Measurements from ENCODE around the gene ZNF135. TPM values are rescaled to one million over a fixed set of nuclear protein-coding genes. Genes with fewer than 3 reads are reported as not detected.

The ZNF135 gene
- total and polyA plus RNA-seq, 2 experiments from 2014 or later = 4.3 to 7.4 TPM

GRCh38 chr19:58053480-58054156 is 5.5 kb upstream of the ZNF135 start:
- Histone ChIP-seq H3K4me2 (no peak overlapping the region), H3K27me3 (no peaks in the 10 kb centered on the region), H3K36me3 (replicated peaks; ENCODE audit: insufficient read depth, low read depth) (no peaks in the 10 kb centered on the region), H3K79me2 (no peaks in the 10 kb centered on the region), H3K9me2 (replicated peaks; ENCODE audit: insufficient read depth) (no peaks in the 10 kb centered on the region), H3K4me1 (ENCODE audit: insufficient read depth) (peaks cover 3% of the 10 kb centered on the region), H3K27ac (no peak overlapping the region), H4K20me1 (ENCODE audit: insufficient read depth, poor library complexity, severe bottlenecking) (no peaks in the 10 kb centered on the region), H3K4me3 (no peak overlapping the region), H3K9me3 (ENCODE audit: low read depth) (peaks cover 6% of the 10 kb centered on the region), H2AFZ (no peak overlapping the region)
- WGBS (ENCODE audit: low lambda C conversion rate, missing lambda C conversion rate) = 92% methylated on average over 29 of the region's 30 CpGs
- TF ChIP-seq EZH2 (IDR thresholded peaks at IDR 0.05; ENCODE audit: borderline replicate concordance) (no peak), CTCF (IDR thresholded peaks at IDR 0.05; ENCODE audit: poor library complexity) (no peak), EZH2phosphoT487 (IDR thresholded peaks at IDR 0.05; ENCODE audit: low read depth, severe bottlenecking, unreplicated experiment) (no peak)
- DNase-seq (ENCODE audit: low spot score) = no peak

GRCh38 chr19:58054901-58055874 is 3.9 kb upstream of the ZNF135 start:
- WGBS (ENCODE audit: low lambda C conversion rate, missing lambda C conversion rate) = 81% methylated on average over 32 of the region's 37 CpGs
- H3K27me3 ChIP-seq = no peaks in the 10 kb centered on the region
- peaks cover 12% of the 10 kb centered on the region for H3K9me3 ChIP-seq (ENCODE audit: low read depth)
- no peak overlapping the region for H3K4me3 ChIP-seq
- DNase-seq (ENCODE audit: low spot score) = no peak
- no peaks in the 10 kb centered on the region for H3K9me2 ChIP-seq (replicated peaks; ENCODE audit: insufficient read depth)
- H3K27ac ChIP-seq = no peak overlapping the region
- H4K20me1 ChIP-seq (ENCODE audit: insufficient read depth, poor library complexity, severe bottlenecking) = no peaks in the 10 kb centered on the region
- TF ChIP-seq CTCF (IDR thresholded peaks at IDR 0.05; ENCODE audit: poor library complexity) = no peak
- no peak for TF ChIP-seq EZH2phosphoT487 (IDR thresholded peaks at IDR 0.05; ENCODE audit: low read depth, severe bottlenecking, unreplicated experiment)
- no peak for TF ChIP-seq EZH2 (IDR thresholded peaks at IDR 0.05; ENCODE audit: borderline replicate concordance)
- no peak overlapping the region for H2AFZ ChIP-seq
- H3K4me2 ChIP-seq = no peak overlapping the region
- H3K4me1 ChIP-seq (ENCODE audit: insufficient read depth) = peaks cover 11% of the 10 kb centered on the region
- H3K79me2 ChIP-seq = no peaks in the 10 kb centered on the region
- H3K36me3 ChIP-seq (replicated peaks; ENCODE audit: insufficient read depth, low read depth) = no peaks in the 10 kb centered on the region

GRCh38 chr19:58056261-58056660 is 2.8 kb upstream of the ZNF135 start:
- TF ChIP-seq EZH2 (IDR thresholded peaks at IDR 0.05; ENCODE audit: borderline replicate concordance) = no peak
- TF ChIP-seq EZH2phosphoT487 (IDR thresholded peaks at IDR 0.05; ENCODE audit: low read depth, severe bottlenecking, unreplicated experiment) = no peak
- Histone ChIP-seq H2AFZ (no peak overlapping the region), H3K4me1 (ENCODE audit: insufficient read depth) (peaks cover 11% of the 10 kb centered on the region), H4K20me1 (ENCODE audit: insufficient read depth, poor library complexity, severe bottlenecking) (no peaks in the 10 kb centered on the region), H3K27ac (no peak overlapping the region), H3K4me2 (no peak overlapping the region), H3K9me2 (replicated peaks; ENCODE audit: insufficient read depth) (no peaks in the 10 kb centered on the region), H3K36me3 (replicated peaks; ENCODE audit: insufficient read depth, low read depth) (no peaks in the 10 kb centered on the region), H3K4me3 (no peak overlapping the region), H3K27me3 (no peaks in the 10 kb centered on the region), H3K9me3 (ENCODE audit: low read depth) (peaks cover 12% of the 10 kb centered on the region), H3K79me2 (no peaks in the 10 kb centered on the region)
- WGBS (ENCODE audit: low lambda C conversion rate, missing lambda C conversion rate) = 89% methylated on average over 6 of the region's 8 CpGs
- no peak for DNase-seq (ENCODE audit: low spot score)

GRCh38 chr19:58056861-58057260 is 2.2 kb upstream of the ZNF135 start:
- H3K4me1 ChIP-seq (ENCODE audit: insufficient read depth) = peaks cover 11% of the 10 kb centered on the region
- TF ChIP-seq EZH2phosphoT487 (IDR thresholded peaks at IDR 0.05; ENCODE audit: low read depth, severe bottlenecking, unreplicated experiment) (no peak), EZH2 (IDR thresholded peaks at IDR 0.05; ENCODE audit: borderline replicate concordance) (no peak), CTCF (IDR thresholded peaks at IDR 0.05; ENCODE audit: poor library complexity) (no peak)
- no peak overlapping the region for H3K27ac ChIP-seq
- H4K20me1 ChIP-seq (ENCODE audit: insufficient read depth, poor library complexity, severe bottlenecking) = no peaks in the 10 kb centered on the region
- H3K9me2 ChIP-seq (replicated peaks; ENCODE audit: insufficient read depth) = no peaks in the 10 kb centered on the region
- H3K9me3 ChIP-seq (ENCODE audit: low read depth) = peaks cover 12% of the 10 kb centered on the region
- H3K27me3 ChIP-seq = no peaks in the 10 kb centered on the region
- no peak overlapping the region for H3K4me2 ChIP-seq
- no peak overlapping the region for H2AFZ ChIP-seq
- DNase-seq (ENCODE audit: low spot score) = no peak
- H3K4me3 ChIP-seq = no peak overlapping the region
- no peaks in the 10 kb centered on the region for H3K79me2 ChIP-seq
- no peaks in the 10 kb centered on the region for H3K36me3 ChIP-seq (replicated peaks; ENCODE audit: insufficient read depth, low read depth)
- 83% methylated on average over 8 of the region's 8 CpGs for WGBS (ENCODE audit: low lambda C conversion rate, missing lambda C conversion rate)
